ENCODE measurements around the gene POU6F2. TPM values are rescaled to one million over a fixed set of nuclear protein-coding genes. Genes with fewer than 3 reads are reported as not detected.

The POU6F2 gene
- polyA plus RNA-seq, 1 experiment = not detected

DNA sequence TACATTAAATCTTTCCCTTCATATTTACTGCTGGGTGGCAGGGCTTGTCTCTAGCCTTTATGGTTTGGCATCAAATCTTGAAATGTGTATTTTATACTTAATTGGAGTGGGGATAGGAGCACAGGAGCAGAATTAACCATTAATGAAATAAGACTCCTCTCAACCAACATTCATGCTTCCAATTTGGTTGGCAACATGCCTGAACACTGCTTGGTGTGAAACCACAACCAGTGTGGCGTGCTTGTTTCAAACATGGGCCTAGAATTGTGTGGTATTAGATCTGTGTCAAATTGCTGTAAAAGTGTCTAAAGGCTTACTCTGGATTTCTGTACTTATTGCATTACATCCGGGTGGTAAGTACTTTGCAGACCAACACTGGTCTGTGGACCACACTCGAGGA, 43.7 kb upstream of the POU6F2 start:
- no peak for DNase-seq (ENCODE audit: low read depth)
- H3K36me3 ChIP-seq (ENCODE audit: control insufficient read depth, insufficient read depth, low read length) = no peaks in the 10 kb centered on the region
- H3K27me3 ChIP-seq (ENCODE audit: control insufficient read depth, insufficient read depth, low read length) = no peaks in the 10 kb centered on the region
- ChIA-PET POLR2A (no interaction called here), CTCF (interaction anchor here (1.3 to 2.1 kb wide), 2 partner anchors 9 to 13 kb away, joined by 3 to 9 read pairs; no protein-coding TSS in a partner anchor)
- TF ChIP-seq CTCF (IDR thresholded peaks at IDR 0.05; ENCODE audit: insufficient read depth, low read depth, low read length) = no peak
- H3K4me3 ChIP-seq (ENCODE audit: low read depth, low read length) = no peak overlapping the region

- Histone ChIP-seq H3K4me3 (ENCODE audit: low read depth, low read length) (no peak overlapping the region), H3K27me3 (ENCODE audit: control insufficient read depth, insufficient read depth, low read length) (no peaks in the 10 kb centered on the region), H3K36me3 (ENCODE audit: control insufficient read depth, insufficient read depth, low read length) (no peaks in the 10 kb centered on the region)
- no peak for DNase-seq (ENCODE audit: low read depth)
- ChIA-PET CTCF (interaction anchor here (2.1 kb wide), 1 partner anchor 8 kb away, joined by 9 read pairs; no protein-coding TSS in a partner anchor), POLR2A (no interaction called here)
- no peak for TF ChIP-seq CTCF (IDR thresholded peaks at IDR 0.05; ENCODE audit: insufficient read depth, low read depth, low read length)
Measured at GRCh38 chr7:38934536-38934935, 43.2 kb upstream of the POU6F2 start.

GRCh38 chr7:38936641-38937040, 41.1 kb upstream of the POU6F2 start:
- H3K4me3 ChIP-seq (ENCODE audit: low read depth, low read length) = no peak overlapping the region
- DNase-seq (ENCODE audit: low read depth) = no peak
- ChIA-PET CTCF (interaction anchor here (0.6 to 0.7 kb wide), 2 partner anchors 244 to 509 kb away, joined by 3 read pairs; no protein-coding TSS in a partner anchor), POLR2A (interaction anchor here (0.7 kb wide), 1 partner anchor 301 kb away, joined by 4 read pairs; no protein-coding TSS in a partner anchor)
- no peaks in the 10 kb centered on the region for H3K27me3 ChIP-seq (ENCODE audit: control insufficient read depth, insufficient read depth, low read length)
- no peak for TF ChIP-seq CTCF (IDR thresholded peaks at IDR 0.05; ENCODE audit: insufficient read depth, low read depth, low read length)
- H3K36me3 ChIP-seq (ENCODE audit: control insufficient read depth, insufficient read depth, low read length) = no peaks in the 10 kb centered on the region

GRCh38 chr7:38938001-38938485, 39.7 kb upstream of the POU6F2 start:
- H3K4me3 ChIP-seq (ENCODE audit: low read depth, low read length) = no peak overlapping the region
- TF ChIP-seq CTCF (IDR thresholded peaks at IDR 0.05; ENCODE audit: insufficient read depth, low read depth, low read length) = no peak
- CTCF ChIA-PET = no interaction called here
- H3K27me3 ChIP-seq (ENCODE audit: control insufficient read depth, insufficient read depth, low read length) = no peaks in the 10 kb centered on the region
- H3K36me3 ChIP-seq (ENCODE audit: control insufficient read depth, insufficient read depth, low read length) = no peaks in the 10 kb centered on the region
- POLR2A ChIA-PET = interaction anchor here (0.6 kb wide), 1 partner anchor 19 kb away, joined by 6 read pairs; no protein-coding TSS in a partner anchor
- DNase-seq (ENCODE audit: low read depth) = no peak

DNA sequence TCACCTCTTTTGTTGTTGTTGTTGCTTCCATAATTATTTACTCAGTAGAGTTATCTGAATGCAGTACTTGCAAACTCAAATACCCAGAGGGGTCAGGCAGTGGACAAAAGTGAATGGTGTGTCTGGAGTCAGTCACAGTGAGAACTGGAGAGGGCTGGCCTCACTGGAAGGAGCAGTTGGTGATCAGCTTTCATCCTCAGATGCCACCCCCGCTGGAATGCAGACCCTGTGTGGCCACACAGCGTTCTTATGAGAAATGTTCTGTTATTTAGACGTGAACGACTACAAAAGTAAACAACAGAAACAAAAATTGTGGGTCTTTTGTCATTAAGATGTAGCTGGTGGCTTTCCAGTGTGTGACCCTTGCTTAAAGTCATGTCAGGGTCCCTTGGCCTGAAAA, 39.1 kb upstream of the POU6F2 start:
- no peaks in the 10 kb centered on the region for H3K27me3 ChIP-seq (ENCODE audit: control insufficient read depth, insufficient read depth, low read length)
- no peak overlapping the region for H3K4me3 ChIP-seq (ENCODE audit: low read depth, low read length)
- DNase-seq (ENCODE audit: low read depth) = no peak
- TF ChIP-seq CTCF (IDR thresholded peaks at IDR 0.05; ENCODE audit: insufficient read depth, low read depth, low read length) = no peak
- POLR2A ChIA-PET = interaction anchor here (0.6 kb wide), 1 partner anchor 19 kb away, joined by 6 read pairs; no protein-coding TSS in a partner anchor
- CTCF ChIA-PET = no interaction called here
- no peaks in the 10 kb centered on the region for H3K36me3 ChIP-seq (ENCODE audit: control insufficient read depth, insufficient read depth, low read length)

Data from BJ (cell line).